K562 (cell line): ENCODE data around the gene CNOT1. TPM values are rescaled to one million over a fixed set of nuclear protein-coding genes. Genes with fewer than 3 reads are reported as not detected.

Experiments used
- MGA ChIP-seq: fragments of 450-650 bp; IDR thresholded peaks from 2 replicates; pipeline ENCODE4 v1.6.1; 2016; ENCODE audit warnings: mild to moderate bottlenecking, moderate library complexity
- THRAP3 ChIP-seq: fragments of 450-650 bp; IDR thresholded peaks from 2 replicates; pipeline ENCODE4 v1.6.1; 2016; ENCODE audit warnings: mild to moderate bottlenecking, inconsistent platforms, borderline replicate concordance
- ZNF830 ChIP-seq: fragments of 250-450 bp; sonication (Bioruptor Pico); IDR thresholded peaks from 2 replicates; pipeline ENCODE4 v1.5.0; 2021; ENCODE audit warnings: mild to moderate bottlenecking
- polyA plus RNA-seq, 8 experiments: library from polyadenylated mRNA; depleted of rRNA in 4 of 8; stranded (reverse) in 5 of 8; unstranded in 3 of 8; fragments of >200 nt; fragmentation: Nextera tagmentation in 2 of 8; fragmentation: Illumina TruSeq in 1 of 8; extraction: Ambion mirVana in 2 of 8; extraction: Trizol in 1 of 8; gene quantifications; 2 replicates each; pipeline versions ENCODE4 v1.2.1 to v1.2.3, GENCODE V29; 2011 to 2014; ENCODE audit warnings: inconsistent platforms in 1 of 8, missing spikeins in 1 of 8
- total RNA-seq, 7 experiments: library from RNA; depleted of rRNA in 6 of 7; stranded (reverse); fragments of >200 nt in 6 of 7; fragmentation: Illumina TruSeq in 2 of 7; extraction: Trizol in 2 of 7; gene quantifications; 2 replicates each; pipeline versions ENCODE4 v1.2.1 to v1.2.3, GENCODE V29; 2011 to 2021; ENCODE audit warnings: low replicate concordance in 1 of 7
- TF ChIP-seq, protein P1 (sequence below): fragments of 250-450 bp; sonication (Bioruptor Pico); IDR thresholded peaks from 2 replicates; pipeline ENCODE4 v1.4.0; 2020

The CNOT1 gene
- total and polyA plus RNA-seq, 9 of the 15 experiments (the other 6 are each of a cell fraction or from before 2014, with no cell fraction given) = 110 to 270 (median 220) TPM

DNA sequence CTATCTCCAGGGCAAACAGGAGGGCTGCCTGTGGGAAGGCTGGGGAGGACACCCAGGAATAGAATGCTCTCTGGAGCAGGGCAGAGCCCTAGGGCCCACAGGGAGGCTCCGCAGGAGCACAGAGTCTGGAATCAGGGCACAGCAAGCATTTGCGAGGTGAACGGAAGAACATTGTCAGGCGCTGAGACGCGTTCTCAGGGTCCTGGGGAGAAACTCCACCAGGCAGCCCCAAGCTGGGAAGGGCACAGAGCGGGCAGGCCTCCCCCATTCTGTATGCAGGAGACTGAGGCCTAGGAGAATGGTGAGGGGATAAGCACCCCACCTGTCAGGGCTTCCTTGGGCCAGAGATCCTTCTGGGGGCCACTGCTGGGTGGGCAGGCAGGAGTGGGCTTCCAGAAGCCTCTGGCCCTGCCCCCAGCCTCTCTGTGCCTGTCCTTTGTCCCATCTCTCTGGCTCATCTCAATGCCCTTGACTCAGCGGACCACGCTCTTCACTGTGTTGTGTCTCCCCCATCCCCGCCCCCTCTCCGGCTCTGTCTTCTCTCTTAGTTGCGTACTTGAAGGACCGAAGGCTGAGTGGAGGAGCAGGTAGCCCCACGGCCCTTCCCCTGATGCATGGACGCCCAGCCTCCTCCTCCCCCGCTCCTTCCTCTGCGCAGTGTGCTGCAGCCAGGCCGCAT is 119.4 kb downstream of the CNOT1 start (continued):
- TF ChIP-seq MGA (no peak), ZNF830 (CRISPR knock-in tag) (no peak), THRAP3 (no peak)
- TF ChIP-seq, protein P1, sequence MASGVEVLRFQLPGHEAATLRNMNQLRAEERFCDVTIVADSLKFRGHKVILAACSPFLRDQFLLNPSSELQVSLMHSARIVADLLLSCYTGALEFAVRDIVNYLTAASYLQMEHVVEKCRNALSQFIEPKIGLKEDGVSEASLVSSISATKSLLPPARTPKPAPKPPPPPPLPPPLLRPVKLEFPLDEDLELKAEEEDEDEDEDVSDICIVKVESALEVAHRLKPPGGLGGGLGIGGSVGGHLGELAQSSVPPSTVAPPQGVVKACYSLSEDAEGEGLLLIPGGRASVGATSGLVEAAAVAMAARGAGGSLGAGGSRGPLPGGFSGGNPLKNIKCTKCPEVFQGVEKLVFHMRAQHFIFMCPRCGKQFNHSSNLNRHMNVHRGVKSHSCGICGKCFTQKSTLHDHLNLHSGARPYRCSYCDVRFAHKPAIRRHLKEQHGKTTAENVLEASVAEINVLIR (CRISPR knock-in tag) = no peak
